GM23338 (cell line): ENCODE measurements around the gene PRDM5. TPM values are rescaled to one million over a fixed set of nuclear protein-coding genes. Genes with fewer than 3 reads are reported as not detected.
A peak's percentile ranks its signal among the peaks of the same experiment; 100 is the strongest.

ENCODE experiments used
- ATAC-seq: fragments of 200-7000 bp; cut with Tn5 transposase; 3 replicates; pipeline ENCODE4 v1.9.1; 2020
- DNase-seq: peaks from one replicate; pipeline ENCODE4 v3.0.0-alpha.2; 2015; ENCODE audit warnings: low spot score
- H2AFZ ChIP-seq: fragments of 200-600 bp; sonication (generic); 2 replicates; pipeline ENCODE4 v1.8.0; 2016; ENCODE audit warnings: antibody characterized with exemption, mild to moderate bottlenecking, moderate library complexity
- H3F3A ChIP-seq: fragments of 200-600 bp; sonication (generic); replicated peaks from 2 replicates; pipeline ENCODE4 v1.8.0; 2017; ENCODE audit warnings: antibody characterized with exemption, mixed run types, low read depth
- H3K27ac ChIP-seq: fragments of 200-600 bp; sonication (generic); 2 replicates; pipeline ENCODE4 v1.6.1; 2016; ENCODE audit warnings: low read depth
- H3K27me3 ChIP-seq: fragments of 200-600 bp; sonication (generic); 2 replicates; pipeline ENCODE4 v1.8.0; 2016; ENCODE audit warnings: mild to moderate bottlenecking, mixed run types, moderate library complexity; ENCODE audit not compliant: insufficient read depth
- H3K36me3 ChIP-seq: fragments of 200-600 bp; sonication (generic); 2 replicates; pipeline ENCODE4 v1.8.0; 2016; ENCODE audit warnings: mild to moderate bottlenecking; ENCODE audit not compliant: insufficient read depth
- H3K4me1 ChIP-seq: fragments of 200-600 bp; sonication (generic); 2 replicates; pipeline ENCODE4 v1.8.0; 2016; ENCODE audit warnings: mild to moderate bottlenecking, moderate library complexity; ENCODE audit not compliant: insufficient read depth
- H3K4me2 ChIP-seq: fragments of 200-600 bp; sonication (generic); 2 replicates; pipeline ENCODE4 v1.7.1; 2017; ENCODE audit warnings: mixed run types
- H3K4me3 ChIP-seq: fragments of 200-600 bp; sonication (generic); 2 replicates; pipeline ENCODE4 v1.6.1; 2016; ENCODE audit warnings: mixed run types
- H3K79me2 ChIP-seq: fragments of 200-600 bp; sonication (generic); replicated peaks from 2 replicates; pipeline ENCODE4 v1.8.0; 2017; ENCODE audit warnings: mild to moderate bottlenecking; ENCODE audit not compliant: insufficient read depth
- H3K9me2 ChIP-seq: fragments of 200-600 bp; sonication (generic); 2 replicates; pipeline ENCODE4 v1.8.0; 2017; ENCODE audit not compliant: insufficient read depth
- H4K20me1 ChIP-seq: fragments of 200-600 bp; sonication (generic); replicated peaks from 2 replicates; pipeline ENCODE4 v1.8.0; 2017; ENCODE audit warnings: mild to moderate bottlenecking; ENCODE audit not compliant: insufficient read depth
- H3K27ac Mint-ChIP-seq: 2 replicates; pipeline ENCODE4 v1.8.0; 2020; ENCODE audit warnings: inconsistent platforms, mild to moderate bottlenecking, moderate library complexity, mixed read lengths
- H3K27me3 Mint-ChIP-seq: 3 replicates; pipeline ENCODE4 v1.8.0; 2022; ENCODE audit warnings: low read depth, mild to moderate bottlenecking, moderate library complexity, mixed read lengths, inconsistent platforms; ENCODE audit not compliant: insufficient read depth, poor library complexity
- H3K36me3 Mint-ChIP-seq: 3 replicates; pipeline ENCODE4 v1.8.0; 2021; ENCODE audit warnings: low read depth, mild to moderate bottlenecking, inconsistent platforms, moderate library complexity, mixed read lengths
- H3K4me1 Mint-ChIP-seq: 3 replicates; pipeline ENCODE4 v1.8.0; 2020; ENCODE audit warnings: mild to moderate bottlenecking, inconsistent platforms, mixed read lengths
- H3K4me3 Mint-ChIP-seq: 3 replicates; pipeline ENCODE4 v1.8.0; 2021; ENCODE audit warnings: moderate library complexity, mild to moderate bottlenecking, inconsistent platforms, mixed read lengths
- H3K9me3 Mint-ChIP-seq: 3 replicates; pipeline ENCODE4 v1.8.0; 2020; ENCODE audit warnings: moderate library complexity, mild to moderate bottlenecking, inconsistent platforms, mixed read lengths
- CREB1 ChIP-seq: fragments of 250-450 bp; sonication (Bioruptor Pico); IDR thresholded peaks from 2 replicates; pipeline ENCODE4 v1.5.0; 2020; ENCODE audit warnings: low read depth, mild to moderate bottlenecking, moderate library complexity
- ETS1 ChIP-seq: IDR thresholded peaks from 2 replicates; pipeline ENCODE4 v1.6.1; 2016; ENCODE audit warnings: antibody characterized with exemption
- EZH2 ChIP-seq: fragments of 200-600 bp; sonication (generic); IDR thresholded peaks from one replicate; pipeline ENCODE4 v1.8.0; 2017; ENCODE audit warnings: antibody characterized with exemption, mild to moderate bottlenecking, low read depth; ENCODE audit not compliant: unreplicated experiment
- ZNF114 ChIP-seq: fragments of 250-450 bp; sonication (Bioruptor Pico); IDR thresholded peaks from 2 replicates; pipeline ENCODE4 v1.5.0; 2020; ENCODE audit warnings: mild to moderate bottlenecking, moderate library complexity
- ZNF331 ChIP-seq: fragments of 250-450 bp; sonication (Bioruptor Pico); IDR thresholded peaks from 2 replicates; pipeline ENCODE4 v1.5.0; 2020; ENCODE audit warnings: low read depth, mild to moderate bottlenecking, moderate library complexity
- ZNF462 ChIP-seq: fragments of 250-450 bp; sonication (Bioruptor Pico); IDR thresholded peaks from 2 replicates; pipeline ENCODE4 v1.5.0; 2020; ENCODE audit warnings: mild to moderate bottlenecking, moderate library complexity
- polyA plus RNA-seq: library from polyadenylated mRNA; unstranded; fragments of >200 nt; fragmentation: Nextera tagmentation; extraction: Ambion mirVana; gene quantifications from 2 replicates; pipeline ENCODE4 v1.2.1, GENCODE V29; 2016
- total RNA-seq: library from RNA; depleted of rRNA; stranded (reverse); fragments of >200 nt; shearing (Covaris generic); gene quantifications from 2 replicates; pipeline ENCODE4 v1.2.3, GENCODE V29; 2014

PRDM5 gene
- total and polyA plus RNA-seq, 2 experiments from 2014 or later, result 11.2 to 40.4 TPM

GRCh38 chr4:120725639-120726580 lies 196.6 kb downstream of the PRDM5 start:
- no peaks in the 10 kb centered on the region; the same call in 2 of the 3 replicates for H3K36me3 Mint-ChIP-seq
- H3K36me3 ChIP-seq, result no peaks in the 10 kb centered on the region
- no peak overlapping the region for H2AFZ ChIP-seq
- TF ChIP-seq ZNF114 (CRISPR knock-in tag), result no peak
- no peak for TF ChIP-seq EZH2
- TF ChIP-seq ZNF462 (CRISPR knock-in tag), result no peak
- no peak for TF ChIP-seq CREB1 (CRISPR knock-in tag)
- TF ChIP-seq ZNF331 (CRISPR knock-in tag), result no peak
- TF ChIP-seq ETS1, result no peak
- no peak overlapping the region for H3K27ac ChIP-seq
- H3K4me2 ChIP-seq, result no peak overlapping the region
- no peaks in the 10 kb centered on the region for H3K9me2 ChIP-seq
- no peaks in the 10 kb centered on the region for H4K20me1 ChIP-seq
- H3F3A ChIP-seq, result no peaks in the 10 kb centered on the region
- ATAC-seq, result no peak; the same call in 2 of the 3 replicates
- H3K4me3 Mint-ChIP-seq, result no peak overlapping the region
- peaks cover 29% of the 10 kb centered on the region for H3K4me1 ChIP-seq
- no peaks in the 10 kb centered on the region for H3K79me2 ChIP-seq
- H3K9me3 Mint-ChIP-seq, result no peaks in the 10 kb centered on the region
- peaks cover 3% of the 10 kb centered on the region for H3K27me3 Mint-ChIP-seq
- no peak overlapping the region for H3K4me3 ChIP-seq
- H3K27me3 ChIP-seq, result no peaks in the 10 kb centered on the region
- peaks cover 37% of the 10 kb centered on the region for H3K4me1 Mint-ChIP-seq
- H3K27ac Mint-ChIP-seq, result peak overlapping the region; percentile 12; the same call in 1 of the 2 replicates
- DNase-seq, result no peak
